Stomach (tissue), 4 donors: ENCODE data around the gene CATSPER2.
"Not testable (repeated sequence)": the region's sequence is repeated elsewhere in the genome, so short reads cannot be mapped to it uniquely, and the experiment has no call there.

Experiments
- CTCF ChIP-seq, 7 experiments: fragments of 450-650 bp in 4 of 7; fragments of 200-600 bp in 3 of 7; sonication (generic) in 3 of 7; IDR thresholded peaks; one replicate each; pipeline ENCODE4 v1.5.1; 2016 to 2019; ENCODE audit warnings: antibody characterized with exemption in 7 of 7, control low read depth in 2 of 7, mild to moderate bottlenecking in 1 of 7
- POLR2A ChIP-seq, 4 donors: fragments of 450-650 bp; IDR thresholded peaks; one replicate each; pipeline ENCODE4 v1.6.1; 2016; ENCODE audit warnings: antibody characterized with exemption in 4 of 4, control low read depth in 2 of 4, mild to moderate bottlenecking in 1 of 4, moderate library complexity in 1 of 4

DNA sequence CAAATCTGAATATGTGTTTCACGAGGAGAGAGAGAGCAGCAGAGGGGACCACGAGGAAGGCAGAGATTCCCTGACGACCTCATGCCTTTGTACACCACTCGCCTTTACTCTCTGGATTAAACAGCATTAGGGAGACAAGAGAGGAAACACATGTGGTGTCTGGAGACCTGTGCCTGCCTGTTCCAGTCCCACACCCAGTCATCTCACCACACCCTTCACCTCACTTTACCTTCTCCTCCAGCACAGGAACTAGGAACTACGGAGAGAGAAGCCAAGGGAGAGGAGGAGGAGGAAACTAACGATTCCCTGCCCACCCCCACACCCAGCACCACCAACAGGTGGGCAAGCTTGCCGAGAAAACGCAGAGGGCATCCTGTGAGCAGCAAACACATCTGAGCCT lies 55.8 kb downstream of the CATSPER2 start:
- TF ChIP-seq POLR2A, CTCF (IDR thresholded peaks at IDR 0.05): not testable (repeated sequence)
